NCI-H748 (cell line): ENCODE measurements around the gene C10orf71.

ENCODE experiments used
- DNase-seq: peaks from one replicate; lab custom pipeline; 2025; ENCODE audit not compliant: unreplicated experiment; lab: John Stamatoyannopoulos, UW

Gene C10orf71

GRCh38 chr10:49273626-49274025 is 25.3 kb upstream of the C10orf71 start:
- no peak for DNase-seq

- no peak for DNase-seq
Observed at GRCh38 chr10:49274886-49275285, 24.1 kb upstream of the C10orf71 start.

- DNase-seq = no peak
Observed at GRCh38 chr10:49275896-49276295, 23.1 kb upstream of the C10orf71 start.

GRCh38 chr10:49276596-49276995 is 22.4 kb upstream of the C10orf71 start:
- no peak for DNase-seq

- no peak for DNase-seq
Observed at GRCh38 chr10:49277973-49278372, 21.0 kb upstream of the C10orf71 start.

GRCh38 chr10:49278497-49278981 is 20.4 kb upstream of the C10orf71 start:
- DNase-seq = no peak

- no peak for DNase-seq
Observed at GRCh38 chr10:49279015-49279880, 19.7 kb upstream of the C10orf71 start.

- DNase-seq = no peak
Observed at GRCh38 chr10:49280001-49280408, 19.0 kb upstream of the C10orf71 start.

- DNase-seq = no peak
Observed at GRCh38 chr10:49281461-49281860, 17.5 kb upstream of the C10orf71 start.

- no peak for DNase-seq
Observed at GRCh38 chr10:49282306-49282705, 16.7 kb upstream of the C10orf71 start.

- no peak for DNase-seq
Observed at GRCh38 chr10:49282879-49283341, 16.1 kb upstream of the C10orf71 start.

GRCh38 chr10:49283491-49283890 is 15.5 kb upstream of the C10orf71 start:
- DNase-seq = no peak

GRCh38 chr10:49284356-49284755 is 14.6 kb upstream of the C10orf71 start:
- no peak for DNase-seq

- no peak for DNase-seq
Observed at GRCh38 chr10:49285232-49285631, 13.7 kb upstream of the C10orf71 start.

GRCh38 chr10:49286686-49287085 is 12.3 kb upstream of the C10orf71 start:
- no peak for DNase-seq

GRCh38 chr10:49287689-49288340 is 11.2 kb upstream of the C10orf71 start:
- no peak for DNase-seq

- DNase-seq = no peak
Observed at GRCh38 chr10:49288341-49289065, 10.5 kb upstream of the C10orf71 start.

GRCh38 chr10:49289480-49289879 is 9.5 kb upstream of the C10orf71 start:
- no peak for DNase-seq

GRCh38 chr10:49290131-49290530 is 8.8 kb upstream of the C10orf71 start:
- no peak for DNase-seq

- no peak for DNase-seq
Observed at GRCh38 chr10:49290607-49291006, 8.4 kb upstream of the C10orf71 start.

GRCh38 chr10:49292565-49293207 is 6.3 kb upstream of the C10orf71 start:
- DNase-seq = no peak
